Fibroblast of lung (primary cell): ENCODE data around the gene AKT1S1. TPM values are rescaled to one million over a fixed set of nuclear protein-coding genes. Genes with fewer than 3 reads are reported as not detected.
A peak's percentile ranks its signal among the peaks of the same experiment; 100 is the strongest.

Experiments used
- DNase-seq, 2 donors: peaks; one replicate each; pipeline versions ENCODE4 v3.0.0 to v3.0.0-alpha.2; 2010; ENCODE audit warnings: low read depth in 2 of 2
- H2AFZ ChIP-seq: 2 replicates; pipeline ENCODE4 v1.5.1; 2012; ENCODE audit warnings: low read length, control low read depth, inconsistent platforms
- H3K27ac ChIP-seq: 2 replicates; pipeline ENCODE4 v1.5.1; 2011; ENCODE audit warnings: low read length, control low read depth; ENCODE audit not compliant: insufficient read depth
- H3K27me3 ChIP-seq: 2 replicates; pipeline ENCODE4 v1.5.1; 2011; ENCODE audit warnings: mild to moderate bottlenecking, low read length; ENCODE audit not compliant: control insufficient read depth, insufficient read depth
- H3K36me3 ChIP-seq: 2 replicates; pipeline ENCODE4 v1.5.1; 2011; ENCODE audit warnings: low read length; ENCODE audit not compliant: control insufficient read depth, insufficient read depth
- H3K4me1 ChIP-seq: 2 replicates; pipeline ENCODE4 v1.5.1; 2011; ENCODE audit warnings: low read length; ENCODE audit not compliant: control insufficient read depth, insufficient read depth; ENCODE audit errors: extremely low read depth
- H3K4me2 ChIP-seq: 2 replicates; pipeline ENCODE4 v1.5.1; 2011; ENCODE audit warnings: low read length, control low read depth; ENCODE audit not compliant: insufficient read depth; ENCODE audit errors: extremely low read depth
- H3K4me3 ChIP-seq, 4 experiments: fragments of 200-600 bp in 1 of 4; sonication (generic) in 1 of 4; replicated peaks in 1 of 4; 2 replicates each; pipeline ENCODE4 v1.5.1; 2011 to 2016; ENCODE audit warnings: low read length in 4 of 4, low read depth in 3 of 4, mild to moderate bottlenecking in 3 of 4, control low read depth in 2 of 4, inconsistent platforms in 1 of 4, mixed read lengths in 1 of 4; ENCODE audit not compliant: insufficient read depth in 1 of 4; ENCODE audit errors: control extremely low read depth in 1 of 4
- H3K79me2 ChIP-seq: 2 replicates; pipeline ENCODE4 v1.5.1; 2012; ENCODE audit warnings: mild to moderate bottlenecking, low read length, inconsistent platforms; ENCODE audit not compliant: control insufficient read depth, insufficient read depth
- H3K9ac ChIP-seq: 2 replicates; pipeline ENCODE4 v1.5.1; 2011; ENCODE audit warnings: mild to moderate bottlenecking, low read length, control low read depth; ENCODE audit not compliant: insufficient read depth
- H3K9me3 ChIP-seq: 2 replicates; pipeline ENCODE4 v1.5.1; 2012; ENCODE audit warnings: low read depth, low read length; ENCODE audit not compliant: control insufficient read depth, insufficient read depth
- H4K20me1 ChIP-seq: 2 replicates; pipeline ENCODE4 v1.5.1; 2011; ENCODE audit warnings: low read length; ENCODE audit not compliant: control insufficient read depth, insufficient read depth; ENCODE audit errors: extremely low read depth
- CTCF ChIP-seq, 2 donors: IDR thresholded peaks in 1 of 2; conservative IDR thresholded peaks in 1 of 2; 1 replicate in 1 of 2; 2 replicates in 1 of 2; pipeline ENCODE4 v1.5.1; 2011 to 2012; ENCODE audit warnings: low read length in 2 of 2, control low read depth in 1 of 2, inconsistent platforms in 1 of 2, low read depth in 1 of 2, mild to moderate bottlenecking in 1 of 2
- EZH2 ChIP-seq: IDR thresholded peaks from 2 replicates; pipeline ENCODE4 v1.5.1; 2012; ENCODE audit warnings: low read length, control low read depth, mild to moderate bottlenecking; ENCODE audit errors: missing control alignments
- polyA plus RNA-seq, 2 donors: library from polyadenylated mRNA; depleted of rRNA in 1 of 2; stranded (reverse) in 1 of 2; unstranded in 1 of 2; fragments of >200 nt; gene quantifications; 2 replicates each; pipeline ENCODE4 v1.2.1, GENCODE V29; 2011 to 2012; ENCODE audit warnings: missing spikeins in 1 of 2
- total RNA-seq: library from RNA; depleted of rRNA; stranded (reverse); fragments of >200 nt; gene quantifications from 2 replicates; pipeline ENCODE4 v1.2.1, GENCODE V29; 2014

The AKT1S1 gene
- total and polyA plus RNA-seq, 2 donors (not counting 1 experiment from before 2014, with no cell fraction given): 12.2 to 37.4 TPM

DNA sequence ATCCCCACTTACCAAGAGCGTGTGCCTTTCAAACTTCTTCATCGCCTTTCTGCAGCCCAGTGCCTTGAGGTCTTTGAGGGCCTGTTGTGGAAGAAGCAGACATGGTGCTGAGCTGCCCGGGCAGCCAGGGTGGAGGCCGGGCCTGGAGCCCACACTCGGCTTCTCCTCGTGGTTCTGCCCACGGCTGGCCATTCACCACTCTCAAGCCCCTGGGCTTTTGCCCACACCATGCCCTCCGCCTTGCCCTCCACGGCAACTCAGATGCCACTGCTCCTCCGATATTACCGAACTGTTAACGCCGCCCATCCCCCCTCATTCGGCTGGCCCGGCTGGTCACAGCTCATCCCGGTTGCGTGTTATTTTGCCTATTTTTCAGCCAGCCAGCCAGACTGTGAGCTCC is 14.2 kb upstream of the AKT1S1 start:
- Histone ChIP-seq H4K20me1 (no peaks in the 10 kb centered on the region), H3K4me2 (no peak overlapping the region), H3K27me3 (no peaks in the 10 kb centered on the region), H3K9ac (no peak overlapping the region), H3K27ac (no peak overlapping the region), H3K4me1 (peaks cover 3% of the 10 kb centered on the region), H2AFZ (no peak overlapping the region), H3K36me3 (no peaks in the 10 kb centered on the region), H3K79me2 (no peaks in the 10 kb centered on the region), H3K4me3 (no peak overlapping the region), H3K9me3 (no peaks in the 10 kb centered on the region)
- no peak for TF ChIP-seq EZH2
- TF ChIP-seq CTCF (conservative IDR thresholded peaks at IDR 0.05 in 1 of 2, IDR thresholded peaks at IDR 0.05 in 1 of 2; ENCODE audit: low read depth in 1 of 2, low read length in 2 of 2): no peak
- no peak for DNase-seq

DNA sequence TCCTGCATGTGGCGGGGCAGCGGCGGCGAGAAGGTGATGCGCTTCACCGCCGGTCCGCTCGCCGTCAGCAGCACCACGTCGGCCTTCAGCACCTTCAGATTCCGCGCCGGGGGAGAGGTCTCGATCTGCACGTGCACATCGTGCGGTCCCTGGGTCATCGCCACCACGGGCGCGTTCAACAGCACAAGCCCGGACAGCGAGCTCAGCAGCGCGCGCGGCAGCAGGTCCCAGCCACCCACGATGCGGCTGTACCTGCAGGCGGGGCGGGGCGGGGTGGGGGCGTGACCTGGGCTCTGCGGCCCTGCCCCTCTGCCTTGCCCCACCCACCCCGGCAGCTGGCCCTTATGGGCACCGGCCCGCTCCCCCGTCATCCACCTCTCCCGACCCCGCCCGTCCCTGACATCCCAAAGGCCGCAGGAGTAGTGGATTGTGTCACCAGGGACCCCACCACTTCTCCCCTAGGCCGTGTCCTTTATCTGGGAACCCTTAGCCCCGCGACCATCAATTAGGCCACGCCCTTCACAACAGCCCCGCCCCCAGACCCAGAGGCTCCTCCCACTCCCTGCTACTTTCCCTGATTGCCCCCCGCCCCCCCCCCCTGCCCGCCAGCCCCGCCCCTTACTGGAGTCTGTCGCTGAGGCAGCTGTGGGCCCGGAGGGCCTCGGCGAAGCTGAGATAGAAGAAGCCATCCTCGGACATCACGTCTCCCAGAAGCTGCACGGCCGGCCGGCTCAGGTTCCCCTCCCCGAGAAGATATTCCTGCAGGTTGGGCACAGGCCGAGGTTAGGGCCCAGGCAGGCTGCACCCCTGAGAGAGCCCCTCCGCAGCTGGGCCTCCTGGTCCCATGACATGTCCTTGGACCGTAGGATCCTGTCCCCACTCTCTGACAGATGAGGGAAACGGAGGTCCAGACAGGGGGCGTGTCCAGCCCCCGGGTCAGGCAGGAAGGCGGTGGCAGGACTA is 13.5 kb upstream of the AKT1S1 start:
- no peak overlapping the region for H2AFZ ChIP-seq

More for the DNA sequence above, 13.5 kb upstream of the AKT1S1 start:
- H3K9ac ChIP-seq: no peak overlapping the region
- no peak for DNase-seq
- no peaks in the 10 kb centered on the region for H3K79me2 ChIP-seq
- peaks cover 3% of the 10 kb centered on the region for H3K4me1 ChIP-seq
- H3K4me3 ChIP-seq: no peak overlapping the region
- H3K27ac ChIP-seq: no peak overlapping the region
- H3K27me3 ChIP-seq: no peaks in the 10 kb centered on the region
- H4K20me1 ChIP-seq: no peaks in the 10 kb centered on the region
- TF ChIP-seq CTCF (conservative IDR thresholded peaks at IDR 0.05 in 1 of 2, IDR thresholded peaks at IDR 0.05 in 1 of 2; ENCODE audit: low read depth in 1 of 2, low read length in 2 of 2) (no peak), EZH2 (no peak)
- no peaks in the 10 kb centered on the region for H3K9me3 ChIP-seq
- no peaks in the 10 kb centered on the region for H3K36me3 ChIP-seq
- peak overlapping the region; percentile 32 for H3K4me2 ChIP-seq
